ENCODE data around the gene ITPR1. TPM values are rescaled to one million over a fixed set of nuclear protein-coding genes. Genes with fewer than 3 reads are reported as not detected.

ITPR1 gene
- total and polyA plus RNA-seq, 4 donors: 3.7 to 39.4 (median 8.2) TPM

- no peaks in the 10 kb centered on the region for H3K9me3 ChIP-seq (ENCODE audit: control insufficient read depth in 4 of 4, low read length in 3 of 4)
- no peak overlapping the region for H3K4me3 ChIP-seq (ENCODE audit: low read depth in 1 of 3, low read length in 3 of 3)
- no peaks in the 10 kb centered on the region for H3K27me3 ChIP-seq (ENCODE audit: control insufficient read depth in 4 of 4, insufficient read depth in 4 of 4, low read length in 3 of 4)
- DNase-seq (ENCODE audit: low spot score): no peak
- H3K36me3 ChIP-seq (ENCODE audit: control insufficient read depth in 4 of 4, insufficient read depth in 3 of 4, low read depth in 1 of 4, low read length in 3 of 4): peaks cover 0 to 15% (median 3%) of the 10 kb centered on the region in 4 donors
- H3K9ac ChIP-seq (ENCODE audit: low read depth in 1 of 2, low read length in 2 of 2): no peak overlapping the region
- TF ChIP-seq ZBTB33 (IDR thresholded peaks at IDR 0.05): no peak
- TF ChIP-seq HNF4G (IDR thresholded peaks at IDR 0.05): no peak
- no peak for TF ChIP-seq RAD21 (IDR thresholded peaks at IDR 0.05)
- TF ChIP-seq FOXA2 (IDR thresholded peaks at IDR 0.05): no peak
- TF ChIP-seq SP1 (IDR thresholded peaks at IDR 0.05): no peak
- TF ChIP-seq REST (IDR thresholded peaks at IDR 0.05): no peak
- TF ChIP-seq YY1 (IDR thresholded peaks at IDR 0.05): no peak
- TF ChIP-seq ATF3 (IDR thresholded peaks at IDR 0.05): no peak
- no peak for TF ChIP-seq FOXA1 (IDR thresholded peaks at IDR 0.05)
- TF ChIP-seq GABPA (IDR thresholded peaks at IDR 0.05 in 1 of 2, conservative IDR thresholded peaks at IDR 0.05 in 1 of 2): no peak
- H3K4me1 ChIP-seq (ENCODE audit: control insufficient read depth in 4 of 4, insufficient read depth in 4 of 4, low read length in 3 of 4): no peaks in the 10 kb centered on the region
- H3K27ac ChIP-seq (ENCODE audit: low read depth in 1 of 2, low read length in 2 of 2): no peak overlapping the region
Observed at GRCh38 chr3:4681301-4681700, 188.2 kb downstream of the ITPR1 start.

- H3K27ac ChIP-seq (ENCODE audit: low read depth in 1 of 2, low read length in 2 of 2): no peak overlapping the region
- no peaks in the 10 kb centered on the region for H3K27me3 ChIP-seq (ENCODE audit: control insufficient read depth in 4 of 4, insufficient read depth in 4 of 4, low read length in 3 of 4)
- H3K36me3 ChIP-seq (ENCODE audit: control insufficient read depth in 4 of 4, insufficient read depth in 3 of 4, low read depth in 1 of 4, low read length in 3 of 4): peaks cover 0 to 15% (median 2%) of the 10 kb centered on the region in 4 donors
- no peaks in the 10 kb centered on the region for H3K4me1 ChIP-seq (ENCODE audit: control insufficient read depth in 4 of 4, insufficient read depth in 4 of 4, low read length in 3 of 4)
- no peak for TF ChIP-seq GABPA (IDR thresholded peaks at IDR 0.05 in 1 of 2, conservative IDR thresholded peaks at IDR 0.05 in 1 of 2)
- no peak for TF ChIP-seq HNF4G (IDR thresholded peaks at IDR 0.05)
- TF ChIP-seq SP1 (IDR thresholded peaks at IDR 0.05): no peak
- no peak for TF ChIP-seq JUND (IDR thresholded peaks at IDR 0.05)
- no peak for TF ChIP-seq FOXA2 (IDR thresholded peaks at IDR 0.05)
- TF ChIP-seq FOXA1 (IDR thresholded peaks at IDR 0.05): no peak
- TF ChIP-seq EGR1 (IDR thresholded peaks at IDR 0.05; ENCODE audit: low read depth in 2 of 2): no peak
- no peak for TF ChIP-seq RXRA (IDR thresholded peaks at IDR 0.05)
- no peak for TF ChIP-seq ZBTB33 (IDR thresholded peaks at IDR 0.05)
- TF ChIP-seq TAF1 (conservative IDR thresholded peaks at IDR 0.05): no peak
- no peak for TF ChIP-seq MAX (IDR thresholded peaks at IDR 0.05)
- TF ChIP-seq YY1 (IDR thresholded peaks at IDR 0.05): no peak
- no peak for TF ChIP-seq ATF3 (IDR thresholded peaks at IDR 0.05)
- no peak for TF ChIP-seq HNF4A (conservative IDR thresholded peaks at IDR 0.05)
- TF ChIP-seq REST (IDR thresholded peaks at IDR 0.05): no peak
- no peak for DNase-seq (ENCODE audit: low spot score)
- WGBS: 91% methylated on average over 1 of the region's 1 CpG
- no peak overlapping the region for H3K4me3 ChIP-seq (ENCODE audit: low read depth in 1 of 3, low read length in 3 of 3)
- H3K9me3 ChIP-seq (ENCODE audit: control insufficient read depth in 4 of 4, low read length in 3 of 4): no peaks in the 10 kb centered on the region
- no peak overlapping the region for H3K9ac ChIP-seq (ENCODE audit: low read depth in 1 of 2, low read length in 2 of 2)
Observed at GRCh38 chr3:4684117-4684516, 191.0 kb downstream of the ITPR1 start.
